Omental fat pad (tissue), 4 donors: ENCODE measurements around the gene SEMA5A. TPM values are rescaled to one million over a fixed set of nuclear protein-coding genes. Genes with fewer than 3 reads are reported as not detected.

Source experiments
- ATAC-seq: fragments of 150-250 bp; one replicate; pipeline ENCODE4 v1.9.1; 2016; ENCODE audit warnings: mild to moderate bottlenecking, moderate library complexity; ENCODE audit not compliant: low FRiP score
- DNase-seq: peaks from one replicate; pipeline ENCODE4 v3.0.0-alpha.2; 2019; ENCODE audit warnings: low spot score
- CTCF ChIP-seq, 3 donors: fragments of 450-650 bp; IDR thresholded peaks; one replicate each; pipeline ENCODE4 v1.5.1; 2016 to 2017; ENCODE audit warnings: antibody characterized with exemption in 3 of 3, mild to moderate bottlenecking in 3 of 3, moderate library complexity in 2 of 3
- total RNA-seq, 4 donors: library from RNA; depleted of rRNA; stranded (reverse); fragments of >200 nt; gene quantifications; one replicate each; pipeline ENCODE4 v1.1.0, GENCODE V29; 2016

SEMA5A gene
- total RNA-seq, 4 donors from 2014 or later = 6.3 to 60.2 (median 22.1) TPM

- no peak for TF ChIP-seq CTCF (IDR thresholded peaks at IDR 0.05)
- ATAC-seq = no peak
- DNase-seq = no peak
These were observed 497.9 kb downstream of the SEMA5A start for GRCh38 chr5:9047932-9048331.

- DNase-seq (no peak), ATAC-seq (peak; percentile 79)
- TF ChIP-seq CTCF (IDR thresholded peaks at IDR 0.05) = no peak
These were observed 499.0 kb downstream of the SEMA5A start for GRCh38 chr5:9046756-9047481.

DNA sequence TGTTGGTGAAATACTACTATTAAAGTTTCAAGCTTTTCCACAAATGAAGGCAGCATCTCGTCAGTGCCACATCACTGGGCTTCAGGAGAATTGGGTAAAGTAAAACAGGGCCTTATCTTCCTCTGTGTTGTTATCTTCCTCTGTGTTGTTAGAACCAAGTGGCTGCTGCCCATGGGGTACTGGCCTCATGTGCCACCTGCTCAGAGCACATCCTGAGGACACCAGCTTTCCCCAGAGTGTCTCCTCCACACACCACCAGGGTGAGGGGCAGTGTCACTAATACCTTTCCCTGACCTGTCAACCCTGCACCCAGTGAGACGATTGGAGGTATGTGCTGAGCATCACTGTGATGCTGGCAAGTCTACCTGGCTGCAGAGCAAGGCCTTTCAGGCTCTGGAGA, 499.9 kb downstream of the SEMA5A start:
- TF ChIP-seq CTCF (IDR thresholded peaks at IDR 0.05) = no peak
- ATAC-seq = no peak
- no peak for DNase-seq

GRCh38 chr5:9042241-9042640, 503.6 kb downstream of the SEMA5A start:
- DNase-seq = no peak
- TF ChIP-seq CTCF (IDR thresholded peaks at IDR 0.05) = no peak
- no peak for ATAC-seq

DNA sequence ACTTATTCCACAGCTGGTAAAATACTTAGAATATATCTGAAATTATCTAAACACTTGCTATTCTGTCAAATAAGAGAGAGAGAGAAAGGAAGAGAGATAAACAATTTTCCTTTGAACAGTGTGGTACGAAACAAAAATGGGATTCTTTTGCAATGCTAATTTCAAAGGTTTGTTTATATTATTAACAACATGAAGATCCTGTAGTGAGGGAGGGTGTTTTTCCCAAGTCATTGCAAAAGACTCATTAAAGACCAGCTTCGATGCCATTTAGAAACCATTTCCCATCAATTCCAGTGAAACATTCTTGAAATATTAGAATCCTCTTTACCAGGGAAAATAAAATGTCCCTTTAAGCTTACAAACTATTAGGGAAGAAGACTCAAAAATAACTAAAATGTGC, 505.4 kb downstream of the SEMA5A start:
- TF ChIP-seq CTCF (IDR thresholded peaks at IDR 0.05) = no peak
- DNase-seq (no peak), ATAC-seq (no peak)

DNA sequence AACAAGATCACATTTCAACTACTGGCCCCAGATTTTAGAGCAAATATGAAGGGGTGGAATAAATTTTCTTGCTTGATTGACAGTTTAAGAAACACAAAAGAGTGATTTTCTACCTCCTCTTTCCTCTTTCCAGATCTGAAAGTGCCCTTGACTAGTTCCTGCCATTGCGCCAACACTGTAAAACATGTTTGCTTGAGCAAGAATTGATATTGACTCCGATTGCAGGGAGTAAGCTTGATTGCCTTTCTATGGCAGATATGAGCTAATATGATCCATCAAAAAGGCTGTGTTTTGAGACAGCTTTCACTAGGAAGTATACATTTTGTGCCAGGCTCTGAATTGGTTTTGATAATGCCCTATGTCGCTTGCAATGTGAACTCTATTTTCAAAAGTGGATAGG, 508.8 kb downstream of the SEMA5A start:
- no peak for TF ChIP-seq CTCF (IDR thresholded peaks at IDR 0.05)
- no peak for DNase-seq
- ATAC-seq = no peak

DNA sequence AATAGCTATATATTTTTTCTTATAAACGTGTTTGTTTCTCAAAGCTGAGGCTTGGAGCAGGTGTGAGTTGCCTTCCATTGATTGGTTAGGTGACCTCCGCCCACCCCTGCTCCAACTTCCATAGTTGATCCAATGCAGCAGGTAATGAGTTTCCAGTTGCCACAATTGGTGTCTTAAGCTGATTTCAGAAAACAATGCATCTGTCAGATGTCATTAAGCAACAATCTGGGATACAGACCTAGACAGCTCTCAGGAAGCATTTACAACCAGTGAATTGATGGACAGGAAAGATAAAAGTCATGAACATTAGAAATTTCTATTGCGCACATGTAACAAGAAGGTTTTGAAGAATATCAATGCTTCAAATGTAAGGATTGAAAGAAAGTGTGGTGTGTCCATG, 510.5 kb downstream of the SEMA5A start:
- no peak for ATAC-seq
- no peak for DNase-seq
- no peak for TF ChIP-seq CTCF (IDR thresholded peaks at IDR 0.05)
